Breast epithelium (tissue), 4 donors: ENCODE measurements around the gene RASL12. TPM values are rescaled to one million over a fixed set of nuclear protein-coding genes. Genes with fewer than 3 reads are reported as not detected.
"Not testable (repeated sequence)": the region's sequence is repeated elsewhere in the genome, so short reads cannot be mapped to it uniquely, and the experiment has no call there.

ENCODE experiments used
- DNase-seq, 2 donors: peaks; one replicate each; pipeline ENCODE4 v3.0.0-alpha.2; 2019; ENCODE audit warnings: low spot score in 2 of 2
- H3K27ac ChIP-seq, 2 donors: fragments of 200-600 bp; sonication (generic) in 1 of 2; one replicate each; pipeline ENCODE4 v1.5.1; 2016 to 2019; ENCODE audit warnings: mild to moderate bottlenecking in 1 of 2
- H3K27me3 ChIP-seq, 2 donors: fragments of 200-600 bp; sonication (generic) in 1 of 2; one replicate each; pipeline versions ENCODE4 v1.5.1 to v1.6.0; 2017 to 2019; ENCODE audit warnings: control low read depth in 1 of 2, mild to moderate bottlenecking in 1 of 2
- H3K36me3 ChIP-seq: fragments of 200-600 bp; one replicate; pipeline ENCODE4 v1.5.1; 2019
- H3K4me1 ChIP-seq, 2 donors: fragments of 200-600 bp; sonication (generic); one replicate each; pipeline ENCODE4 v1.5.1; 2016 to 2019; ENCODE audit warnings: control low read depth in 1 of 2
- H3K4me3 ChIP-seq, 3 donors: fragments of 200-600 bp; sonication (generic); 1 replicate in 2 of 3; 2 replicates in 1 of 3; pipeline ENCODE4 v1.5.1; 2016 to 2019; ENCODE audit warnings: mild to moderate bottlenecking in 3 of 3, moderate library complexity in 2 of 3
- H3K9me3 ChIP-seq, 2 donors: fragments of 200-600 bp; sonication (generic) in 1 of 2; one replicate each; pipeline ENCODE4 v1.5.1; 2016 to 2019; ENCODE audit warnings: control low read depth in 1 of 2
- CTCF ChIP-seq, 3 donors: fragments of 450-650 bp; IDR thresholded peaks; one replicate each; pipeline ENCODE4 v1.5.1; 2016 to 2017; ENCODE audit warnings: antibody characterized with exemption in 3 of 3, mild to moderate bottlenecking in 3 of 3, moderate library complexity in 3 of 3
- POLR2A ChIP-seq: fragments of 450-650 bp; IDR thresholded peaks from one replicate; pipeline ENCODE4 v1.6.1; 2016; ENCODE audit warnings: antibody characterized with exemption, mild to moderate bottlenecking, moderate library complexity
- POLR2AphosphoS5 ChIP-seq, 3 donors: sonication (generic); formaldehyde crosslinking; IDR thresholded peaks; one replicate each; pipeline ENCODE4 v1.6.1; 2017; ENCODE audit warnings: antibody characterized with exemption in 3 of 3
- intact Hi-C: fragments of 100-400 bp; cut with DNase I; formaldehyde crosslinking; loops from one replicate; pipeline ENCODE4 v1.15.1; 2023; ENCODE audit warnings: low total_unique reads
- total RNA-seq, 3 donors: library from RNA; depleted of rRNA; stranded (reverse); fragments of >200 nt; gene quantifications; one replicate each; pipeline ENCODE4 v1.1.0, GENCODE V29; 2016

The RASL12 gene
- total RNA-seq, 3 donors from 2014 or later: 12.6 to 20.6 (median 20.3) TPM

GRCh38 chr15:65027593-65027992 lies 40.2 kb downstream of the RASL12 start:
- no peak overlapping the region for H3K27ac ChIP-seq
- peaks cover 0 to 7% of the 10 kb centered on the region in 2 donors for H3K4me1 ChIP-seq
- H3K4me3 ChIP-seq: peak overlapping the region in 1 of 3 donors; percentile 99
- no peaks in the 10 kb centered on the region for H3K9me3 ChIP-seq
- no peak for TF ChIP-seq POLR2A
- TF ChIP-seq POLR2AphosphoS5 (IDR thresholded peaks at IDR 0.05): no peak
- no peak for TF ChIP-seq CTCF (IDR thresholded peaks at IDR 0.05)
- DNase-seq: no peak
- H3K27me3 ChIP-seq: no peaks in the 10 kb centered on the region
- intact Hi-C loops: no loop called here
- H3K36me3 ChIP-seq: no peaks in the 10 kb centered on the region

DNA sequence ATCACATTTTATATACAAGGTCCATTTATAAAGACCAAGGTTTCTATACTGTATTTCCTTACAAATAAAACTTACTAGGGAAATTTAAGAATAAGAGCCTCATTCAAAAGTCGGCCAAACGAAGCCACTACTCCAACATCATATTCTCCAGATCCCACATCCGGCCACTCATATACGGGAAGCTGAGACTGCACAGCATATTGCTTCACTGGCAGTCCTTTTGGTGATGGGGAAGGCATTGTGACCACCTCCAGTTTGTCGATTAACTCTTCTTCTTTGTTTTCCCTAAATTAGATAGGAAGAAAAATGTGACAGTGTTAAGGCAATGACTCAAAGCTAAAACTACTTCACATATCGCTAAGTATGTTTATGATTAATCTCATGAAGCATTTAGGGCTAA lies 41.0 kb downstream of the RASL12 start:
- peaks cover 0 to 7% of the 10 kb centered on the region in 2 donors for H3K4me1 ChIP-seq
- H3K27ac ChIP-seq: no peak overlapping the region
- intact Hi-C loops: no loop called here
- H3K27me3 ChIP-seq: no peaks in the 10 kb centered on the region
- H3K36me3 ChIP-seq: no peaks in the 10 kb centered on the region
- no peaks in the 10 kb centered on the region for H3K9me3 ChIP-seq
- no peak overlapping the region for H3K4me3 ChIP-seq
- no peak for TF ChIP-seq POLR2A
- TF ChIP-seq POLR2AphosphoS5 (IDR thresholded peaks at IDR 0.05): no peak
- TF ChIP-seq CTCF (IDR thresholded peaks at IDR 0.05): no peak
- no peak for DNase-seq

- Histone ChIP-seq H3K36me3 (peaks cover 9% of the 10 kb centered on the region), H3K4me1 (no peaks in the 10 kb centered on the region), H3K27me3 (no peaks in the 10 kb centered on the region), H3K4me3 (no peak overlapping the region), H3K27ac (no peak overlapping the region), H3K9me3 (no peaks in the 10 kb centered on the region)
- intact Hi-C loops: no loop called here
- TF ChIP-seq POLR2AphosphoS5 (IDR thresholded peaks at IDR 0.05): no peak
- no peak for TF ChIP-seq CTCF (IDR thresholded peaks at IDR 0.05)
- TF ChIP-seq POLR2A: no peak
- no peak for DNase-seq
These were observed 46.3 kb downstream of the RASL12 start for GRCh38 chr15:65021488-65021887.

DNA sequence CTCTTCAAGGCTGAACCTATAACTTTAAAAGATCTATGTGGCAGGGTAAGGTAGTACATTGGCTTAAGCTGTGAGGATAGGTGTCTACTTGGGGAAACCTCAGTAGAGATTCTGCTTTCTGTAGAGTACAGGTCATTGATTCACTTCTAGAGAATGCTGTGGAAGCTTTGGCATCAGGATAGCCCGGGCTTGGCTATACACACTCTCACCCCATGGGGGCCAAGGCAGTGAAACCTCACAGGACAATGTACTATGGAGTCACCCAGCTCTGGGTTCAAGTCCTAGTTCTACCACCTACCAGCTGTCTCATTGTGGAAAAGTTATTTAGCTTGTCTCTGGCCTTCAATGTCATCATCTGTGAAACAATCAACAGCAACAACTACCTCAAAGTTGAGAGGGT lies 47.4 kb downstream of the RASL12 start:
- DNase-seq: no peak
- Histone ChIP-seq H3K9me3 (no peaks in the 10 kb centered on the region), H3K4me1 (no peaks in the 10 kb centered on the region), H3K27me3 (no peaks in the 10 kb centered on the region), H3K36me3 (peaks cover 9% of the 10 kb centered on the region), H3K27ac (no peak overlapping the region), H3K4me3 (no peak overlapping the region)
- no peak for TF ChIP-seq CTCF (IDR thresholded peaks at IDR 0.05)
- intact Hi-C loops: no loop called here

DNA sequence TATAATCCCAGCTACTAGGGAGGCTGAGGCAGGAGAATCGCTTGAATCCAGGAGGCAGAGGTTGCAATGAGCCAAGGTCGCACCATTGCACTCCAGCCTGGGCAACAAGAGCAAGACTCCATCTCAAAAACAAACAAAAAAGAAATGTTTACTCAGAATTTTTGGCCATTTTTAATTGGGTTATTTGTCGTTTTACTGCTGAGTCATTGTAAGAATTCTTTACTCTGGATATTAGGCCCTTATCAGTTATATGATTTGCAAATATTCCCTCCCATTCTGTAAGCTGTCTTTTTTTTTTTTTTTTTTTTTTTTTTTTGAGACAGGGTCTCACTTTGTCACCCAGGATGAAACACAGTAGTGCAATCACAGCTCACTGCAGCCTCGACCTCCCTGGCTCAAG lies 56.6 kb downstream of the RASL12 start:
- H3K9me3 ChIP-seq, intact Hi-C loops, H3K4me1 ChIP-seq, H3K27me3 ChIP-seq, H3K27ac ChIP-seq, DNase-seq, H3K36me3 ChIP-seq, H3K4me3 ChIP-seq: not testable (repeated sequence)

GRCh38 chr15:65008983-65009382 lies 58.8 kb downstream of the RASL12 start:
- Histone ChIP-seq H3K4me3 (no peak overlapping the region), H3K4me1 (no peaks in the 10 kb centered on the region), H3K36me3 (no peaks in the 10 kb centered on the region), H3K27ac (no peak overlapping the region), H3K9me3 (no peaks in the 10 kb centered on the region), H3K27me3 (no peaks in the 10 kb centered on the region)
- TF ChIP-seq CTCF (IDR thresholded peaks at IDR 0.05) (no peak), POLR2AphosphoS5 (IDR thresholded peaks at IDR 0.05) (no peak)
- DNase-seq: no peak
- intact Hi-C loops: no loop called here
